ENCODE measurements around the gene ZNF774. TPM values are rescaled to one million over a fixed set of nuclear protein-coding genes. Genes with fewer than 3 reads are reported as not detected.

The ZNF774 gene
- total RNA-seq, 1 experiment from 2014 or later, result 8.3 TPM

Other genes with a start within 250 kb of the ZNF774 start
- gene IDH2, start 249.8 kb upstream of the ZNF774 start, total RNA-seq (2014; rRNA removed; shearing (Covaris generic)), result 43.7 and 61.6 TPM in 2 replicates
- 17.1 and 33.8 TPM in 2 replicates for gene SEMA4B, start 151.0 kb upstream of the ZNF774 start, total RNA-seq (2014; rRNA removed; shearing (Covaris generic))
- 35.1 and 52.7 TPM in 2 replicates for gene CIB1, start 118.3 kb upstream of the ZNF774 start, total RNA-seq (2014; rRNA removed; shearing (Covaris generic))
- 4.8 and 5.7 TPM in 2 replicates for gene GDPGP1, start 118.1 kb upstream of the ZNF774 start, total RNA-seq (2014; rRNA removed; shearing (Covaris generic))
- gene TTLL13, start 102.7 kb upstream of the ZNF774 start, total RNA-seq (2014; rRNA removed; shearing (Covaris generic)), result not detected in 2 replicates
- 82.9 and 90.4 TPM in 2 replicates for gene NGRN, start 86.6 kb upstream of the ZNF774 start, total RNA-seq (2014; rRNA removed; shearing (Covaris generic))
- gene IQGAP1, start 36.0 kb downstream of the ZNF774 start, total RNA-seq (2014; rRNA removed; shearing (Covaris generic)), result 211 and 213 TPM in 2 replicates
- gene CRTC3, start 177.6 kb downstream of the ZNF774 start, total RNA-seq (2014; rRNA removed; shearing (Covaris generic)), result 10.3 and 14.0 TPM in 2 replicates

Measured in A172 (cell line).